GM18526 (cell line): ENCODE measurements around the gene TMEM208.
A peak's percentile ranks its signal among the peaks of the same experiment; 100 is the strongest.

Source experiments
- POLR2A ChIP-seq: IDR thresholded peaks from 3 replicates; pipeline ENCODE4 v1.6.1; 2011; ENCODE audit not compliant: insufficient read length; ENCODE audit errors: extremely low read depth

The TMEM208 gene

DNA sequence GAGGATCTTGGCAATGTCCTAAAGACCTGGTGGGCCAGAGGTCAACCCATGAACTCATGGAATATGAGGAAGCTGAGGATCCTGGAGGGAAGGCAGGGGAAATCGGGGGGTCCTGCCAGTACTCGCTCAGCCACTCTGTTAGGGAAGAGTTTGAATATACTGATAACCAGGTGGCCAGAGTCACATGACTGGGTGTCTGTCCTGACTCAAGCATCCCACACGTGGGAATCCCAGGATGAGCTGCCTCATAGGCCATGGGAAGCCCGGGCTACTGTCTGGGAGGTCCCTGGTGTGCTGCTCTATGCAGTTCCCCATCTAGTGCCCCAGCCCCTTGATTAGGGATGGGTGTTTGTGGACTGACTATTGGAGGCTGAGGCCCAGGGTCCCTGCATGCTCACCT is 38.6 kb upstream of the TMEM208 start:
- no peak for TF ChIP-seq POLR2A

DNA sequence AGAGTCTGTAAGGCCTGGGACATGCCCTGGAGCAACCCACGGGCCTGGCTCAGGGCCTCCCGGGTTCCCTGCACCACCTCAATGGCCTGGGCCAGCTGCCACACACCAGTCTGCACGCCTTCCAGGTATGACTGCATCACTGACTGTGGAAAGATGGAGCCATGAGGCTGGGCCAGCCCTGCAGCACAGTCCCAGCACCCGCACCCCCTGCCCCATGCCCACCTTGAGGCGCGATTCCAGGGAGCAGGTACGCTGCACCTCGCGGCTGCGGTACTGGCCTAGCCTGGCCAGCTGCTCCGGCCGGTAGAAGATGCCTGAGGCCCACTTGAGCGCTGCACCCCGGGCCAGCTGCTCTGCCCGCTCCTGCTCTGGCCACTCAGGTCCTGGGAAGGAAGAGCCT is 38.1 kb upstream of the TMEM208 start:
- TF ChIP-seq POLR2A, result no peak

DNA sequence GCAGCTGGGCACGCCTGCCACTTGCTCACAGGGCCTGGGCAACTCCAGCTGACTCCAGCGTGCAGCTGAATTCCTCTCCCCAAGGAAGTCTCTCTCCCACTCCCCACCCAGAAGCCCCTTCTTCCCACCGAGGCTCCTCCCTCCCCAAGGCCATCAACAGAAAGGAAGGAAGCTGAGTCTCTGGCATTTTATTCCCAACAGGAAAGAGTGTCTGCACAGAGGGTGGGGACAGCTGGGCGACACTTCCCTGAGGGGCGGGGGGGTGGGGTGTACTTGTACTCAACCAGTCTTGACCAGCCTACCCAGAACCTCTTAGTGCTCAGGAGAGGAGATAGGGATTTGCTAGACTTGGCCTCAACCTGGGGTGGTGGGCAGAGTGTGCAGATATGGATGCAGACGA is 36.9 kb upstream of the TMEM208 start, which contains the start of gene EXOC3L1:
TSS of gene EXOC3L1 (minus strand) at position 96 of the 400 bp plus-strand sequence. CDS start 460 bp downstream, outside the sequence.
- no peak for TF ChIP-seq POLR2A

DNA sequence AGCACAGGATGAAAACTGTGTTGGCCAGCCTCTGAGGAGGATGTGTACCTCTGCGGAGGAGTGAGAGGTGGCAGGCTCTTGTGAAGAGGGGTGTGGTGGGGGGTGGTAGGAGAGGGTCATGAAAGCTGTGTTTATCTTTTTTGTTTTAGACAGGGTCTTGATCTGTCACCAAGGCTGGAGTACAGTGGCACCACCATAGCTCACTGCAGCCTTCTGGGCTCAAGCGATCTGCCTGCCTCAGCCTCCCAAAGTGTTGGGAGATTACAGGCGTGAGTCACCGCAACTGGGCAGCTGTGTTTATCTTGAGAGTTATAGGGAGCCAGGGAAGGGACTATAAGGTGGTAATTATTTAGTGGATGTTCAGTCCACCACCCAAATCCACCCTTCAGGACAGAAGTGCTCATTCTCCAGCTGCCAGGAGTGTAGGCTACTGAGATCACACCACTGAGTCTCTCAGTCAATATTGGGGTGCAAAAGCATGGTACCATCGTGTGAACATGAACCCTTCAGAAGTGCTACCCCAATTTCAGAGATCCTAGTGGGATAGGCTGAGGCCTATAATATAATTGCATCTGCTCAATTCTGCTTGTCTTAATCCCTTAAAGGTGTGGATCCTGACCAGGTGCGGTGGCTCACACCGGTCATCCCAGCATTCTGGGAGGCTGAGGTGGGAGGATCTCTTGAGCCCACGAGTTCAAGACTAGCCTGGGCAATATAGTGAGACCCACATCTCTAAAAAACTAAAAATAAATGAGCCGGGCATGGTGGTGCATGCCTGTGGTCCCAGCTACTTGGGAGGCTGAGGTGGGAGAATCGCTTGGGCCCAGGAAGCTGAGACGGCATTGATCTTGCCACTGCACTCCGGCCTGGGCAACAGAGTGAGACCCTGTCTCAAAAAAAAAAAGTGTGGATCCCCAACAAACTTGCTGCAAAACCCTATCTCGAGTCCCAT is 36.2 kb upstream of the TMEM208 start:
- no peak for TF ChIP-seq POLR2A

DNA sequence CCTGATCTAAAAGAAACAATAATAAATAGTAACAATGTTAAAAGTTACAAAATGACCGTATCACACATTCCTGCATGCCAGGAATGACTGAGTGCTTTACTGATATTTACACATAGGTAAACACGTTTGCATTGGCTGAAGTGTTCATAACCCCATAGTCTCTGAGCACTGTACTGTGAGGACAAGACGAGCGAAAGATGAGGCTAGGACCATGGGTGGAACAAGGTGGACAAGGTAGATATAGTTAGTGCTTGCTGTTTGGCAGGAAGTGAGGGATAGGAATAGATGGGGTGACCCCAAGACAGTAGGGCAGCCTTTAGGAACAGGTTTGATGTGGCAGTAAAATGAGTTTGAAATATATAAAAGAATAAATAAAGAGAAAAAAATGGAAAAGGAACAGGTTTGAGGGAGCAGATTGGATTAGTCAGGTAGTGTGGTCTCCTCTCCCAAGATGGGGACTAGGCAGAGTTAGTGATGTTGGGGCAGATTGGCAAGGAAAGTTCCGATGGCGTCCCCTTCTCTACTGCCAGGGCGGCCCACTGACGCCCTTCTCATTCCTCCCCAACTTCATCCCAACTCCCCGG is 35.4 kb upstream of the TMEM208 start:
- no peak for TF ChIP-seq POLR2A

DNA sequence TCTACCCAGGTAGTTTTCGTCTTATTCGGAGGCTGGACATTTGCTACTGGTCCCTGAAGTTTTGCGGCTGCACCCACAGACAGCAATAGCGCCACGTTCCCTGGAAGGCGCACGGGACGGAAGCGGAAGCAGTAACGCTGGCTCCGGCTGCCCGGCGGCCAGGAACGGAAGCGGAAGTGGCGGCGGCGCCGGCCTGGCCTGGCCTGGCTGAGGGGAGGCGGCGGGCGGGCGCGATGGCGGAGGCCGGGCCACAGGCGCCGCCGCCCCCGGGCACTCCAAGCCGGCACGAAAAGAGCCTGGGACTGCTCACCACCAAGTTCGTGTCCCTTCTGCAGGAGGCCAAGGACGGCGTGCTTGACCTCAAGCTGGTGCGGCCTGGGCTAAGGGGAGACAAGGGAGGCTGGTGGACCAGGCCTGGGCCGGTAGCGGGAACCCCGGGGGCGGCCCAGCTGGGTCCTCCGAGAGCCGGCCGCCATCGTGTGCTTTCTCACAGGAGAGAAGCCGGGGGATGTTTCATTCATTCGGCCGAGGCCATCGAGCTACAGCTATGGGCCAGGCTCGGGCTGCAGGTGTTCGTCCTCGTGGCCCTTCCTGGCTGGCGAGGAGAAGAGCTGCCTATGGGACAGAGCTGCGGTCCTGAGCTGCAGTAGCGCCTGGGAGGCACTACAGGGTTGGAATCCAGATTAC is 34.8 kb upstream of the TMEM208 start, which contains the start of gene E2F4:
TSS of gene E2F4 (plus strand) at position 161 of the 687 bp plus-strand sequence. CDS start at position 234, 73 bp downstream.
- peak; percentile 80 for TF ChIP-seq POLR2A

DNA sequence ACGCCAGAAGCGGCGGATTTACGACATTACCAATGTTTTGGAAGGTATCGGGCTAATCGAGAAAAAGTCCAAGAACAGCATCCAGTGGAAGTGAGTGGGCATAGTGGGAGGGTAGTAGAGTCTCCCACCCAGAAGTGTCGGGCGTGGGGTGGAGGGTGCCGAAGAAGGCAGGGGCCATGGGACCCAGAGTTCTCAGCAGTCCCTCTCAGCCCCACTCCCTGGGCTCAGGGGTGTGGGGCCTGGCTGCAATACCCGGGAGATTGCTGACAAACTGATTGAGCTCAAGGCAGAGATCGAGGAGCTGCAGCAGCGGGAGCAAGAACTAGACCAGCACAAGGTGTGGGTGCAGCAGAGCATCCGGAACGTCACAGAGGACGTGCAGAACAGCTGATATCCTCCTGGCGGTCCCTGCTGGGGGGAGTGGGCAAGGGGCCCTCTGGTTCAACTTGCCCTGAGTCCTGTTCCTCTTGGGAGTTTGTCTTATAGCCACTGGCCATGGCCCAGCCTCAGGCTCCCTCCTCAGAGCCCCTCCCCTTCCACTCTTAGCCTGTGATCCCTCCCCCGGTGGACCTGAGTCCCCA is 34.1 kb upstream of the TMEM208 start:
- TF ChIP-seq POLR2A, result no peak

DNA sequence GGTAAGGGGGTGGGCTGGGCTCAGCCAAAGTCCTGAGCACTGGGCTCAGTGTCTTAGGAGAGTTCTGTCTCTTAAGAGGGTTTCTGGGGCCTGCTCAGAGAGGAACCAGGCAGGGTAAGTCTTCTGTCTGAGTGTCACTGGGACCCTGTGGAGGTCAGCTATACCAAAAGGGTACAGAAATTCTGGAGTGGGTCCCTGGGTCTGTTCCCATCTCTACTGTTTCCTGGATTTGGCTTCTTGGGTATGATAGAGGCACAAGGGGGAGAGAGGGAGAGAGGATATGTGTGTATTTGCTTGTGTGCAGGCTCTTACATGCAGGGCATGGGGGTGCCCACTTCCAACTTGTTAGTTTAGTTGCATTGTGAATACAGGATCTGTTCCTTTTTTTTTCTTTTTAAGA is 33.4 kb upstream of the TMEM208 start:
- no peak for TF ChIP-seq POLR2A

DNA sequence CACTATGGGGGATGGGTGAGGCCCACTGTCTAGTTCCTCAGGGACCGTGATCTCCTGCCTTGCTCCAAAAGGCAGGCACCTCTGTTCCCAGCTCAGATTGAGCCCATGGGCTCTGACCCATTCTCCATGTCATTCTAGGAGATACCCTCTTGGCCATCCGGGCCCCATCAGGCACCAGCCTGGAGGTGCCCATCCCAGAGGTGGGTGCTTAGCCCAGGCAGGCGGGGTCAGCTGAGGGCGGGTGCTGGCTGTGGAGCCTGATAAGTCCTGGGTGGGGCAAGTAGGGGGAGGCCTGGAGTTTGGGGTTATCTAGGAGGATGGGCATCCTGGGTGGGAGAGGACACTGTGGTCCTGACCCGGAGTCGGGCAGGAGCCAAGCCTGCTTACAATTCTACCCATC is 32.7 kb upstream of the TMEM208 start:
- no peak for TF ChIP-seq POLR2A

DNA sequence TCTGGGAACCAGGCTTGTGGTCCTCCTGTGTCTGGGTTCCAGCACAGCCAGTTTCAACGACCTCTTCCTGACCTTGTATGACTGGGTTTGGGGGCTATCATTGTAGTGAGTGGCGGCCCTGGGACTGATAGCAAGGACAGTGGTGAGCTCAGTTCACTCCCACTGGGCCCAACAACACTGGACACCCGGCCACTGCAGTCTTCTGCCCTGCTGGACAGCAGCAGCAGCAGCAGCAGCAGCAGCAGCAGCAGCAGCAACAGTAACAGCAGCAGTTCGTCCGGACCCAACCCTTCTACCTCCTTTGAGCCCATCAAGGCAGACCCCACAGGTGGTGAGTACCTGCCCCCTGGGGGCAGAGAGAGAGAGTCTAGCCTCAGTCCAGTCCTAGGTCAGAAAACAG is 31.3 kb upstream of the TMEM208 start:
- no peak for TF ChIP-seq POLR2A

DNA sequence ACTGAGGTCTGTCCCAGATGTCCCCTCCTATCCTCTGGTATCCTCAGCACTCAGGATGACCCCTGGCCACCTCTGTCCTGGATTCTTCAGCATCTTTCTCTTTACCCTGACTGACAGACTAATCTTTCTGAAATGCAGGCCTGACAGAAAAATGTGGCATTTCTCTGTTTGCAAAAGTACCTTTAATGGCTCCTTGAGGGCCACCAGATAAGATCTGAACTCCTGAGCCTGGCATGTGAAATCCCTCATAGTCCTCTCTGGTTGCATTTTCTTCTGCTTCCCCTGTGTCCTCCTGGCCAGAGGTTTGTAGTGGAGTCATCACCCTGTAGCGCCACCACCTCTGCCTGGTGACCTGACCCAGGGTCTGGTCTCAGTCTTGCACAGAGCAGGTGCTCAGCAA is 30.0 kb upstream of the TMEM208 start:
- TF ChIP-seq POLR2A, result no peak

DNA sequence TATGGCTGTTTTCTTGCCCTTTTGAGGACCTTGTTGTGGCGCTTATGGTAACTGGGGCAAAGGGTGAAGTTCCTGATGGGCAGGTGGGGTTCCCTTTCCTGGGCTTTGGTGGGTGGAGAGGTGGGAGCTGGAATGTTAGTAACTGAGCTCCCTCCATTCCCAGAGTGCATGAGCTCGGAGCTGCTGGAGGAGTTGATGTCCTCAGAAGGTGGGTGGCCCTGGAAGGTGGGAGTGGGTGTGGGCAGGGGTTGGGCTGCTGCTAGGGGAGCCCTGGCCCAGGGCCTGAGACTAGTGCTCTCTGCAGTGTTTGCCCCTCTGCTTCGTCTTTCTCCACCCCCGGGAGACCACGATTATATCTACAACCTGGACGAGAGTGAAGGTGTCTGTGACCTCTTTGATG is 29.2 kb upstream of the TMEM208 start:
- TF ChIP-seq POLR2A, result no peak

DNA sequence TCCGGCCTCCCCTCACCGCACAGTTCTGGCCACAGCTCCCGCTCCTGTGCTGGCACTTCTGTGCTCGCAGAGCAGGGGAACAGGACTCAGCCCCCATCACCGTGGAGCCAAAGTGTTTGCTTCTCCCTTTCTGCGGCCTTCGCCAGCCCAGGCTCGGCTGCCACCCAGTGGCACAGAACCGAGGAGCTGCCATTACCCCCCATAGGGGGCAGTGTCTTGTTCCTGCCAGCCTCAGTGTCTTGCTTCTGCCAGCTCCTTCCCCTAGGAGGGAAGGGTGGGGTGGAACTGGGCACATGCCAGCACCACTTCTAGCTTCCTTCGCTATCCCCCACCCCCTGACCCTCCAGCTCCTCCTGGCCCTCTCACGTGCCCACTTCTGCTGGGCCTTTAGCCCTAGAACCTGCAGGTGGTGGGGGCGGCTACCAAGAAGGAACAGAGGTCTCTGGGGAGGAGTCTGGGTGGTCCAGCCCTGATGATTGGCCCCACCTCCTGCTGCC is 28.6 kb upstream of the TMEM208 start:
- TF ChIP-seq POLR2A, result no peak

DNA sequence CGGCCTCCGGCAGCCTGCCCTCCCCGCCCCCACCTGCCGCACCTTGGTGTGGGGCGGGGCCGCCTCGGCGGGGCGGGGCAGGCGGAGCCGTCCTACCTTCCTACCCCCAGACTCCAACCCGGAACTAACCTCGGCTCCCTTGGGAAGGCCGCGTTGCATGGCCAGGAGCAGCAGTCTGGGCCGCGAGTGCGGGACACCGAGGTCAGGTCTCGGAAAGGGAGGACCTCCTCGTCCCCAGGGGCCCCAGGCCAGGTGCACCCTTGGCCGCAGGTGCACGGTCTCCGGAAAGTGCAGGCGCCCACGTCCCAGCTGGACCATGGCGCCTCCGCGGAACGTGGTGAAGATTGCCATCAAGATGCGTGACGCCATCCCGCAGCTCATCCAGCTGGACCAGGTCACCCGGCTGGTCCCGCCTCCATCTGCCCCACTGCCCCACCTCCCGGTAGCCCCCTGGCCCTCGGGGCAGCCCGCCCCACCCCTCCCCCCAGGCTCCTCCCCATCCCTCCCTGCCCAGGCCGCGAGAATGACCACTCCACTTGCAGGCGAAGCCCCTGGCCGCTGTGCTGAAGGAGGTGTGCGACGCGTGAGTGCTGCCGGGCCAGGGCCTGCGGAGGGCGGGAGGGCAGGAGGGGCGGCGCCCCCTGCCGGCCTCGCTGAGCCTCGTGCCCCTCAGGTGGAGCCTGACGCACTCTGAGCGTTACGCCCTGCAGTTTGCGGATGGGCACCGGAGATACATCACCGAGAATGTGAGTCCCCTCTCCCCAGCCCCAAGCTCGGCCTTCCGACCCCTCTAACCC is 27.7 kb upstream of the TMEM208 start, which contains the start of gene ELMO3:
TSS of gene ELMO3 (plus strand) at position 121 of the 797 bp plus-strand sequence. CDS start at position 317, 196 bp downstream.
- TF ChIP-seq POLR2A, result no peak
